Measurements from ENCODE around the gene SCN1B.
A peak's percentile ranks its signal among the peaks of the same experiment; 100 is the strongest.
"Not testable (repeated sequence)": the region's sequence is repeated elsewhere in the genome, so short reads cannot be mapped to it uniquely, and the experiment has no call there.

SCN1B gene

DNA sequence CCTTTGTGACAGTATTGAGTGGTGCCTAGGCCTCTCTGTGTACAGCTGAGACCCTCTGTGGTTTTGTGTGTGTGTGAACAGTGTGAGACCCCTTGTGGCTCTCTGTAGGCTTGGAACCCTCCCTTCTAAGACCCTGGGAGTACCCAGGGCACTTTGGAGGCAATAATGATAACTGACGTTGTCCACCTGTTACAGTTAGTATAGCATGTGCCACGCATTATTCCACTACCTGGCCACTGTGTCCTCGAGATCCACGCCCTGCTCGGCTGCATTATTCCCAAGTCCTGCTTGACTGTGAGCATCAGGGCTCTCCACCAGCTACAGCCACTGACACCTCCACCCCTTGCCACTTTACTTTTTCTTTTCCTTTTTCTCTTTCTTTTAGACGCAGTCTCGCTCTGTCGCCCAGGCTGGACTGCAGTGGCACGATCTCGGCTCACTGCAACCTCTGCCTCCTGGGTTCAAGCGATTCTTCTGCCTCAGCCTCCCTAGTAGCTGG lies 28.2 kb upstream of the SCN1B start:
- DNase-seq = no peak

DNA sequence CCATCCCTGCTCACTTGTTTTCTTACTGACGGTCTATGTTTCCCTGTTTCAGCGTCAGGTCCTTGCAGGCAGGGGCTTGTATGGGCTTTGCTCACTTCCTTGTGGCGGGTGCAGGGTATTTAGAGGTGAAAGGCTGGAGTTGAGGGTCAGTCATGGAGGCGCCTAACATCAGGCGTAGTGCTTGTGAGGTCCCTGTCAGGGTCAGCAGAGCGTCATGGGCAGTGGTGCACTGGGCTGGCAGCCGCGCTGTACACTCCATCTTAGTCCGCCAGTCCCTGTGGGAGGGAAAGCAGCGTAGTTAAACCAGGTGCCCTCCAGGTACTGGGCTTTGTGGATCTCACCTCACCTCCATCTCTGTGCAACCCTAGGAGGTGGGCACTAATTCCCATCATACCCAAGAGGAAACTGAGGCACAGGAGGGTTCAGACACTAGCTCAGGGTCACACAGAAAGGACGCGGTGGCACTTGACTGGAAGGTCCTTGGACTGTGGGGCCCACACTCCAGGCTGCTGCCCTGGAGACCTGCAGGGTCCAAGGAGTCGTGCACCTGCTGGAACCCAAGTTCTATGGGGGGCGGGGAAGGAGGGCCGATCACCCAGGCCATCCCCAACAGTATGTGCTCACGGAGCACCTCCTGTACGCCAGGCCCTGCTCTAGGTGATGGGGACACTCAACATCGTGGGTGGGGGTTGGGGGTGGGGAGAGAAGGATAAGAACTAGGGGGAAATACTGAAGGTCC lies 25.6 kb upstream of the SCN1B start:
- no peak for DNase-seq

GRCh38 chr19:35005256-35005977 lies 24.9 kb upstream of the SCN1B start:
- DNase-seq = no peak

GRCh38 chr19:35006007-35006341 lies 24.3 kb upstream of the SCN1B start:
- DNase-seq = not testable (repeated sequence)

DNA sequence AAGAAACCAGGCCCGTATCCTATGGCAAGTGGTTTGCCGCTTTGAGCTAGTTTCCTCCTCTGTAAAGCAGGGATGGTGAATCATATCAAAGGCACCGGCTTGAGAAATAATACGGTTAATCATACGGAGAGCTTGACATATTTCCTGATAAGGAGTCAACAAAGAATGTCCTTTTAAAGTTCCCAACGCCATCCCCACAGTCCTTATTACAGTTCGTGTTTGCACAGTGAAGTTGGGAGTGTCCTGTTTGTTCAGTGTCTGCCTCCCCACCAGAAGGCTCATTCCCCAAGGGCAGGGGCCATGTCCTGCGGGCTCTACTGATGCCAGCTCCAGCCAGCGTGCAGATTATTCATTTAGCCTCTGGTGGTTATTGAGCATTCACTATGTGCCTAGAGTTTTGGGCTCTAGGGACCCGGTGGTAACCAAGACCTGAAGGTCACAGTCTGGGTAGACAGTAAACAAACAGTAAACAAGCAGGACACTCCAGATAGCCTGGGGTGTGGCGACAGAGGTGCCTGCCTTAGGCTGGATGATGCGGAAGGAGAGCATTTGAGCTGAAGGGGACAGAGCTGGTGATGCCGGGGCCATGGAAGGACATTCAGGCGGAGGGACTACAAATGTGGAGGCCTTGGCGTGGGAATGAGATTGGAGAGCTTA lies 23.8 kb upstream of the SCN1B start:
- no peak for DNase-seq

DNA sequence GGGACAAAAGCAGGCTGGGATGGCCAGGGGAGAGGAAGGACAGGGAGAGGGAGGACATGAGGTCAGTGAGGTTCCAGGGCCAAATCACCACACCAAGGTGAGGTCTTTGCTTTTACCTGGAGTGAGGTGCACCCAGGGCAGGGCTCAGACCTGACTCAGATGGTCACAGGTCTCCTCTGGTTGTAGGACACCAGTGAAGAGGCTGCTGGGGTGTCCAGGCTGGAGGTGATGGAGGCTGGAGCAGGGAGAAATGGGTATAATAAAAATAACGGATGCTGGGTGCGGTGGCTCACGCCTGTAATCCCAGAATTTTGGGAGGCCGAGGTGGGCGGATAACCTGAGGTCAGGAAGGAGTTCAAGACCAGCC lies 23.3 kb upstream of the SCN1B start:
- no peak for DNase-seq

- not testable (repeated sequence) for DNase-seq
Measured at GRCh38 chr19:35007427-35007826, 22.8 kb upstream of the SCN1B start.

DNA sequence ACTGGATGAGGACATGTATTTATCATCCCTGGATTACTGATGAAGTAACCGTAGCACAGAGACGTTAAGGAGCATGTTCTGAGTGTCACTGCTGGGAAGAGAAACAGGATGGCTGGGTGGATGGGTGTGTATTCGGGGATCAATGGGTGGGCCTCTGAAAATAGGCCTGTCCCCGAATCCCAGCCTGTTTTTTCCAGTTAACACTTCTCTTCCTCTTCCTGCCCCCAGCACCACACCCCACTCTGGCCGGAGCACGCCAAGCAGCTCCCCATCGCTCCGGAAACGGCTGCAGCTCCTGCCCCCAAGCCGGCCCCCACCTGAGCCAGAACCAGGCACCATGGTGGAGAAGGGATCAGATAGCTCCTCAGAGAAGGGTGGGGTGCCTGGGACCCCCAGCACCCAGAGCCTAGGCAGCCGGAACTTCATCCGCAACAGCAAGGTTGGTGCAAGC lies 21.4 kb upstream of the SCN1B start:
- DNase-seq = no peak

DNA sequence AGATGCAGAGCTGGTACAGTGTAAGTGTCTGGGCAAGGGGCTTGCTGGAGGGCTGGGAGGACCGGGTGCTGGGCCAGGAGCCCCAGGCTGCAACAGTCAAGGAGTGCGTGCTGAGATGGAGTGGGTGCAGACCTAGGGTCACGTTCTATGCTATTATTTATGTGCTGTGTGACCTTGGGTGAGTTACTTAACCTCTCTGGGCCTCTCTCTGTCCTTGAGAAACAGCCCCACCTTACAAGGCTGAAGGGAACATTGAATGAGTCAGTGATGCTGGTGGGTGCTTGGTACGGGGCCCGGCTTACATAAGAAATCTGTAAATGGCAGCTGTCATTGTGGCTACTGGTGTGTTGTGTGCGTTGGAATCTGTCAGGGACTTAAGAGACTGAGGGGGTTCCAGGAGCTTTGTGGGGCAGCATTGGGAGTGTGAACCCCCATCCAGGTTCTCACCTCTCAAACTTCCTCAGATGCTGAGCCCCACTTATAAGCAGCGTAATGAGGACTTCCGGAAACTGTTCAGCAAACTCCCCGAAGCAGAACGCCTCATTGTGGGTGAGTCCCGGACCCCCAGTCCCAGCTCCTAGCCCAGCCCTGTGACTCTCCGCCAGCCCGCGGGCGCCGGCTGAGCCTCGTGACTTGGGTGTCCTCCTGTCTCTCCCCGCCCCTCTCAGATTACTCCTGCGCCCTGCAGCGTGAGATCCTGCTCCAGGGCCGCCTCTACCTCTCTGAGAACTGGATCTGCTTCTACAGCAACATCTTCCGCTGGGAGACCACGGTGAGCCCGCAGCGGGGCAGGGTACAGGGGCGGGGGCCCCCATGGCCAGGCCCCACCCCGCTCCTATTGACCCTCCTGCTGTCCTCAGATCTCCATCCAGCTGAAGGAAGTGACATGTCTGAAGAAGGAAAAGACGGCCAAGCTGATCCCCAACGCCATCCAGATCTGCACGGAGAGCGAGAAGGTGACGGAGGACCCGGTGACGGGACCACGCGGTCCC lies 20.6 kb upstream of the SCN1B start:
- no peak for DNase-seq

GRCh38 chr19:35011091-35011689 lies 19.1 kb upstream of the SCN1B start:
- no peak for DNase-seq

GRCh38 chr19:35011737-35012682 lies 18.3 kb upstream of the SCN1B start:
- no peak for DNase-seq

- DNase-seq = peak; percentile 44
Measured at GRCh38 chr19:35013041-35013819, 17.0 kb upstream of the SCN1B start.

GRCh38 chr19:35013820-35014754 lies 16.2 kb upstream of the SCN1B start:
- DNase-seq = no peak

DNA sequence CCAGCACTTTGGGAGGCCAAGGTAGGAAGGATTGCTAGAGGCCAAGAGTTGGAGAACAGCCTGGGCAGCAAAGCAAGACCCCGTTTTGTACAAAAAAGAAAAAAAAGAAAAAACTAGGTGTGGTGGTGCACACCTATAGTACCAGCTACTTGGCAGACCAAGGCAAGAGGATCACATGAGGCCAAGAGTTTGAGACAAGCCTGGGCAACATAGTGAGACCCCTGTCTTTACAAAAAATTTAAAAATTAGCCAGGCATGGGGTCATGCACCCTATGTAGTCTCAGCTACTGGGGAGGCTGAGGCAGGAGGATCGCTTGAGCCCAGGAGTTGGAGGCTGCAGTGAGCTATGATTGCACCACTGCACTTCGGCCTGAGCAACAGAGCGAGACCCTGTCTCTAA lies 15.5 kb upstream of the SCN1B start:
- not testable (repeated sequence) for DNase-seq

- DNase-seq = no peak
Measured at GRCh38 chr19:35015270-35015953, 14.9 kb upstream of the SCN1B start.

DNA sequence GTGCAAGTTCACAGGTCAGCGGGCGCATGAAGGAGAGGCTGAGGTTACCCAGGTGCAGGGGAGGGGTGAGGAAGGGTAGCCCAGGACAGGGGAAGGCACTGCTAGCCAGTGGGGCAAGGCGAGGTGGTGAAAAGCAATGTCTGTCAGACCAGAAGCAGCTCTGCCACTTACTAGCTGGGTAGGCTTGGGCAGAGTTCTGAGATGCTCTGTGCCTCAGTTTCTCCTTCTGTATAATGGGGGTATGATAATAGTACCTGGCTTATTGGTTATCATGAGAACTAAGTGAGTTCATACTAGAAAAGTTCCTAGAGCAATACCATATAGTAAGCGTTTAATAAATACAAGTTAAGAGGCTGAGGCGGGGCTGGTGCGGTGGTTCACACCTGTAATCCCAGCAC lies 14.3 kb upstream of the SCN1B start:
- no peak for DNase-seq

- DNase-seq = peak; percentile 28
Measured at GRCh38 chr19:35017507-35017906, 12.8 kb upstream of the SCN1B start.

DNA sequence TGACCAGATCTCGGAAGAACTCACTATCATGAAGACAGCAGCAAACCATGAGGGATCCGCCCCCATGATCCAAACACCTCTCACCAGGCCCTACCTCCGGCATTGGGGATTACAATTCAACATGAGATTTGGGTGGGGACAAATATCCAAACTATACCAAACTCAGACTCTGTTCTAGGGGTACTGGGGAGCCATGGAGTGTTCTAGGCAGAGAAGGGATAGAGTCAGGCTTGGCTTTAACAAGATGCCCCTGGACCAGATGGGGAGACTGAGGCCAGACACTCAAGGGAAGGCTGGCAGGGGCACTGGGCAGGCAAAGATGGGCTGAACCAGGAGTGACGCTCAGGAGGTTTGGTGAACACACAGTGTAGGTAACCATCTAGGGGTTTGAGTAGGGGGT lies 11.9 kb upstream of the SCN1B start:
- DNase-seq = no peak

Measured in midbrain (tissue), 1 donor.